GM18502 (cell line): ENCODE data around the gene DNTTIP2.
"Not testable (repeated sequence)": the region's sequence is repeated elsewhere in the genome, so short reads cannot be mapped to it uniquely, and the experiment has no call there.

Experiments used
- ATAC-seq: cut with Tn5 transposase; IDR thresholded peaks from one replicate; pipeline ENCODE4 v1.9.1; 2021; ENCODE audit warnings: mild to moderate bottlenecking; ENCODE audit not compliant: unreplicated experiment, poor library complexity

The DNTTIP2 gene

GRCh38 chr1:93877529-93877928 is 1.5 kb downstream of the DNTTIP2 start:
- no peak for ATAC-seq

GRCh38 chr1:93876244-93876643 is 2.8 kb downstream of the DNTTIP2 start:
- no peak for ATAC-seq

GRCh38 chr1:93874025-93874651 is 4.9 kb downstream of the DNTTIP2 start:
- ATAC-seq, result no peak

GRCh38 chr1:93871366-93871765 is 7.6 kb downstream of the DNTTIP2 start:
- no peak for ATAC-seq

- ATAC-seq, result no peak
Measured at GRCh38 chr1:93869653-93870052, 9.4 kb downstream of the DNTTIP2 start.

GRCh38 chr1:93868492-93868891 is 10.5 kb downstream of the DNTTIP2 start:
- ATAC-seq, result not testable (repeated sequence)

GRCh38 chr1:93865253-93865652 is 13.8 kb downstream of the DNTTIP2 start:
- no peak for ATAC-seq

GRCh38 chr1:93864175-93864574 is 14.8 kb downstream of the DNTTIP2 start:
- no peak for ATAC-seq

GRCh38 chr1:93857653-93858052 is 21.4 kb downstream of the DNTTIP2 start:
- not testable (repeated sequence) for ATAC-seq

GRCh38 chr1:93855983-93856382 is 23.0 kb downstream of the DNTTIP2 start:
- not testable (repeated sequence) for ATAC-seq

GRCh38 chr1:93853940-93854339 is 25.1 kb downstream of the DNTTIP2 start:
- ATAC-seq, result no peak

- no peak for ATAC-seq
Measured at GRCh38 chr1:93851878-93852277, 27.1 kb downstream of the DNTTIP2 start.

GRCh38 chr1:93851327-93851712 is 27.7 kb downstream of the DNTTIP2 start:
- no peak for ATAC-seq

- ATAC-seq, result not testable (repeated sequence)
Measured at GRCh38 chr1:93850687-93851326, 28.2 kb downstream of the DNTTIP2 start.

- ATAC-seq, result no peak
Measured at GRCh38 chr1:93848350-93848883, 30.6 kb downstream of the DNTTIP2 start.

- ATAC-seq, result peak; percentile 30
Measured at GRCh38 chr1:93847811-93848288, 31.2 kb downstream of the DNTTIP2 start.

- peak; percentile 69 for ATAC-seq
Measured at GRCh38 chr1:93846992-93847810, 31.8 kb downstream of the DNTTIP2 start.

- peak; percentile 52 for ATAC-seq
Measured at GRCh38 chr1:93846206-93846991, 32.6 kb downstream of the DNTTIP2 start.

- ATAC-seq, result peak; percentile 4
Measured at GRCh38 chr1:93845538-93846205, 33.3 kb downstream of the DNTTIP2 start.
